HG03469 (cell line): Measurements from ENCODE around the gene TBC1D8.
"Not testable (repeated sequence)": the region's sequence is repeated elsewhere in the genome, so short reads cannot be mapped to it uniquely, and the experiment has no call there.

Experiments used
- ATAC-seq: cut with Tn5 transposase; IDR thresholded peaks from one replicate; pipeline ENCODE4 v1.9.1; 2021; ENCODE audit warnings: mild to moderate bottlenecking, moderate library complexity, moderate number of reproducible peaks; ENCODE audit not compliant: unreplicated experiment

Gene TBC1D8

GRCh38 chr2:101151146-101151858 lies at the start of gene TBC1D8:
Gene TBC1D8, minus strand, starts transcription at chr2:101151382. Its CDS starts 129 bp downstream, at chr2:101151253.
- peak; percentile 42 for ATAC-seq

- no peak for ATAC-seq
These were observed 49.5 kb upstream of the TBC1D8 start for GRCh38 chr2:101200676-101201075.

DNA sequence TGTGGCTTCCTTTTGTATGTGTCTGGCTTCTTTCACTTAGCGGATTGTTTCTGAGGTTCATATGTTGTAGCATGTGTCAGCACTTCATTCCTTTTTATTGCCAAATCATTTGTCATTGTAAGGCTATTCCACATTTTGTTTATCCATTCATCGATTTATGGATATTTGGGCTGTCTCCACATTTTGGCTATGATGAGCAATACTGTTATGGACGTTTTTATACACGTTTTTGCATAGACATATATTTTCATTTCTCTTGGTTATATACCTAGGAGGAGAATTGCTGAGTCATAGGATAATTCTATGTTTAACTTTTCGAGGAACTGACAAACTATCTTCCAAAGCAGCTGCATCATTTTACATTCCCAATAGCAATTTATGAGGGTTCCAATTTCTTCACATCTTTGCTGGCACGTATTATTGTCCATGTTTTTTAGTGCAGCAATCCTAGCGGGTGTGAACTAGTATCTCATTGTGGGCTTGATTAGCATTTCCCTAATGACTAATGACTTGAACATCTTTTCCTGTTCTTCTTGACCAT lies 48.1 kb upstream of the TBC1D8 start:
- ATAC-seq: no peak

GRCh38 chr2:101197814-101198213 lies 46.6 kb upstream of the TBC1D8 start:
- ATAC-seq: no peak

DNA sequence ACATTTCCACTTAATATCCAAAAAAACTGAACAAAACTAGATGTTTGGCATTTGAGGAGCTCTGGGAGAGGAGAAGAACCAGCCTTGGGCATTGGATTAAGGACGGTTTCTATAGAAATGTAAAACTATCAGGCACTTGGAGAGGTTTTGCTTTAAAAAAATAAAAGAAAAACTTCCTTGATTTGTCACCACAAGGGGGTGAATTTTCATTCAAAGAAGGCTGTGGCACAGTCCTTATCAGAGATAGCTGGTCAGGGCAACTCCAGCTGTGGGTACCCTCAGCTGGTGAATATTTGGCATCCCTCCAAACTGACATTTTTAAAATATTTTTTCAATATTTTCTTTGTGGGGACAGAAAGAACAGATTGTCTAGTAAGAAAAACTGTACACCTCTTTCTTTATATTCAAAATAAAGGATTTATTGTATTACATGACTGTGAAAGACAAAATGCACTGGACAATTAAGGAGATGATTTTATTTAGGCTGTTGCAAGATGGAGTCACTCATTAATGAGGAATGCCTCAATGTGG lies 46.1 kb upstream of the TBC1D8 start:
- no peak for ATAC-seq

- no peak for ATAC-seq
These were observed 44.9 kb upstream of the TBC1D8 start for GRCh38 chr2:101195871-101196661.

GRCh38 chr2:101193033-101193626 lies 41.9 kb upstream of the TBC1D8 start:
- ATAC-seq: no peak

- ATAC-seq: no peak
These were observed 39.8 kb upstream of the TBC1D8 start for GRCh38 chr2:101190747-101191516.

DNA sequence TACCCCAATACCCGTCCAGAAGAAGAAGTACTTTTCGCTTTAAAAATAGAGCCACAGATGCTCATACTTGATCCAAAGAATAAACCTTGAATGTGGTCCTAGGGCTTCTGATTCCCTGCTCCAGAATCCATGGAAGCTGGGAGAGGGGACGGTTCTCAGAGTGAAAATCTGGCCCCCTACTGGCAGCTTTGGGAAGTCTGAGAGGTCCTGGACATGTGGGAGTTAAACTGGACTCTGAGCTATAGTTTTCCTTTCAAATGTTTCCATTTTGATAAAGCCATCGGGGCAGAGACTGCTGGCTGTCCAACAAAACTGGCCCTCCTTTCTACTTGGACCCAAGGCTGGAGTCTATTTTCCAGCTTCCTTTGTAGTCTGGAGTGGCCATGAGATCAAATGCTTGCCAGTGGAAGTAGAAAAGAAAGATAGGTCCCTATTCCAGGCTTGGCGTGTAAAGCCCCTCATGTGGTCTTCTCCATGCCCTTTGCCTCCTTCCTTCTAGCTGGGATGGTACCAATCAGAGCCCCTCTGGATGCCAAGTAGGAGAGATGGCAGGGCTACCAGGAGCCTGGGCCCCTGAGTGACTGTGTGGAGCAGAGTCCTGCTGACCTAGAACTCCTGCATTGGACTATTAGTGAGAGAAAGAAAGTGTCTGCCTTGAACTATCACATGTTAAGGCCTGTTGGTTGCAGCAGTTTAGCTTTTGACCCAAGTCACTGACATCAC lies 37.7 kb upstream of the TBC1D8 start:
- ATAC-seq: no peak

DNA sequence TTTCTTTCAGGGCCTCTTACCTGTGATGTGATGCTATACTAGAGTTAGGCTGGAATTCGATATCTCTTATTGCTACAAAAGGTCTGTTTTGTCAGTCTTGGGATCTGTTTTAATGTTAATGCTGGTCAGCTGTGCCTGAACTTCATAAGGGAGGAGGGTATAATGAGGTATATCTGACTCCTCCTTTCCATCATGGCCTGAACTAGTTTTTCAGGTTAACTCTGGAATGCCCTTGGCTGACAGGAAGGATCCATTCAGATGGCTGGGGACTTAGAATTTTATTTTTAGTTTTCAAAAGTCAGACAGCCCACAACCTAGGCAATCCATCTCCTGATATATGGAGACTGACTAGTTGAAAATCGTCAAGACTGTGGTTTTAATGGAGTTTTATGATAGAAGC lies 35.9 kb upstream of the TBC1D8 start:
- no peak for ATAC-seq

DNA sequence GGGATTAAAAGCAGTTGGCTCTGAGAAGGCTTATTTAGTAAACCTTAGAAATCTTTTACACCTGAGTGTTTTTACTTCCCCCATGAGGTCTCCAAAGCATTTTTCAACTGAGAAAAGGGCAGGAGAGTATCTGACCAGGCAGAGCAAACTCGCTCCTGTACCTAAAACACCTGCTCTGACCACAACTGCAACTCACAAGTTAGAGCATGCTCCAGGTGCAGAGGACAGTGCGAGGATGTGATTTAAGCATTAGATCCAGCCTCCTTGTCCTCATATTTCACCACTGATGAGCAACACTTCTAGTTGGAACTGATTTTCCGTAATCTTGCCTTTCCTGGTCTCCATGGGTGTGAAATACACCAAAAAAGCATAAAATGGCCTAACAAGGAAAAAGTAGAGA lies 34.5 kb upstream of the TBC1D8 start:
- ATAC-seq: no peak

- ATAC-seq: no peak
These were observed 33.9 kb upstream of the TBC1D8 start for GRCh38 chr2:101185085-101185484.

DNA sequence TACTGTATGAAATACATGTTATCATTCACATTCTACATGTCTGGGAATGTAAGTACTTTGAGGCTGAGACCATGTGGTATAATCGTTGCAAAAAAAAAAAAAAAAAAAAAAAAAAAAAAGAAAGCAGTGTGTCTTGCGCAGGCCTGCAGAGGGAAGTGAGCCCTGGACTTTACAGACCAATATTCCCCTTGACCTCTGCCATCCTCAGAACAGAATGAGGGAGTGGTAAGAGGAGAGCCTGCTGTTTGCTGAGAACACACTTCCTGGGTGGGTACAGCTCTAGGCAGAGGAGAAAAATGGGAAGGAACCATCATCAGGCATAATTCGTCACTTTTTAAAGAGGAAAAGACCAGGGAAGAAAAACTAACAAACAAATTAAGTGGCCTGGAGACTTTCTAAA lies 28.8 kb upstream of the TBC1D8 start:
- no peak for ATAC-seq

GRCh38 chr2:101176803-101177202 lies 25.6 kb upstream of the TBC1D8 start:
- ATAC-seq: no peak

DNA sequence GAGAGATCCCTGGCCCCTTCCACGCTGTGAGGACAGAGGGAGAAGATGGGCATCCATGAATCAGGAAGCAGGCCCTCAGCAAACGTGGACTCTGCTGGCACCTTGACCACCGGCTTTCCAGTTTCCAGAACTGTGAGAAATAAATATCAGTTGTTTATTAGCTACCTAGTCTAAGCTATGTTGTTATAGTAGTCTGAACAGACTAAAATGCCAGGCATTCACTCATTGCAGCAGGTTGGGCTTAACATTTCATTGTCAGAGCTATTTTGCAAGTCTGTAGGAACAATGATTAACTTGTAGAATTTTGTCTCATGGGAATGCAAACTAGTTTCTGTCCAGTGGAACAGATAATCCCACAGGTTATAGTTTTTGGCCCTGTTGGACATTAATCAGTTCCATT lies 24.8 kb upstream of the TBC1D8 start:
- ATAC-seq: no peak

GRCh38 chr2:101173707-101174295 lies 22.6 kb upstream of the TBC1D8 start:
- no peak for ATAC-seq

- ATAC-seq: not testable (repeated sequence)
These were observed 18.6 kb upstream of the TBC1D8 start for GRCh38 chr2:101169822-101170221.

- no peak for ATAC-seq
These were observed 17.5 kb upstream of the TBC1D8 start for GRCh38 chr2:101168706-101169105.

DNA sequence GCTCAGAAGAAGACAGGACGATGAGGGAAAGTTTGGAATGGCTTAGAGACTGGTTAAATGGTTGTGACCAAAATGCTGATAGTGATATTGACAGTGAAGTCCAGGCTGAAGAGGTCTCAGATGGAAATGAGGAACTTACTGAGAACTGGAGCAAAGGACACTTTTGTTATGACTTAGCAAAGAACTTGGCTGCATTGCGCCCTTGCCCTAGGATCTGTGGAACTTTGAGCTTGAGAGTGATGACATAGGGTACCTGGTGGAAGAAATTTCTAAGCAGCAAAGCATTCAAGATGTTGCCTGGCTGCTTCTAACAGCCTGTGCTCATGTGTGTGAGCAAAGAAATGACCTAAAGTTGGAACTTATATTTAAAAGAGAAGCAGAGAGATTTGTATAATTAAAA lies 16.4 kb upstream of the TBC1D8 start:
- not testable (repeated sequence) for ATAC-seq

GRCh38 chr2:101164021-101164420 lies 12.8 kb upstream of the TBC1D8 start:
- no peak for ATAC-seq
